ENCODE results near the gene GH2.

DNA sequence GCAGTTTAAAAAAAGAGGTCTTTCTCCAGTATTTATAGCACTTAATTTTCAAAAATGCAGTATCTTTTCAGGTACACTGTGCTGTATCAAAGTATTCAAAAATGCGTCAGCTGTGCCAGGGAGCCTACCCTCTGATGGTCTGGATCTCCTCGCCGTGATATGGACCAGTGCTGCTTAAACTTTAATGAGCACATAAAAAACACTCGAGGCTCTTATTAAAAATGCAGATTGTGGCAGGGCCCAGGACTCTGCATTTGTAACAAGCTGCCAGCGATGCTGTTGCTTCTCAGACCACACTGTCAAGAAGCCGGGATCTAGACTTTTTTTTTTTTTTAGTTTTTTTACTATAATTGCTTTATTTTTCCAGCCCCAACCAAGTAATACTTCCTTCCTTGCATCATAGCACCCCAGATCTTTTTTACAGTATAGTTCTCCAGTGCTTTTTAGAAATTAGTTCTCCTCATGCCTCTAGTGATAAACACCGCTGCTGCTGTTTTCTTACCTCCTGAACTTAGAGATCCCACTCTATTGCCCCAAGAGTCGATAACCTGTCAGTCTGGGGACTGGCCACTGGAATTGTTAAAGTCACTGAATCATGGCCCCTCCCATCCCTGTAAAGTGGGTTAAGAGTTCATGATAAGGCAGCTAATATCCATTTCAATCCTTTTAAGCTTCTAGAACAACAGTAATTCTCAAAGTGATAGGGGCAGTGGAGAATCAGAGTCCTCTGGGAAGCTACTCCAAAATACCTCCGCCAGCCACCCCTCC, 37.6 kb downstream of the GH2 start:
- TF ChIP-seq EZH2 (IDR thresholded peaks at IDR 0.05; ENCODE audit: borderline replicate concordance, insufficient read depth, low read length, poor library complexity, severe bottlenecking), result no peak
- no peak for TF ChIP-seq POLR2AphosphoS5 (IDR thresholded peaks at IDR 0.05)
- TF ChIP-seq, protein P1, sequence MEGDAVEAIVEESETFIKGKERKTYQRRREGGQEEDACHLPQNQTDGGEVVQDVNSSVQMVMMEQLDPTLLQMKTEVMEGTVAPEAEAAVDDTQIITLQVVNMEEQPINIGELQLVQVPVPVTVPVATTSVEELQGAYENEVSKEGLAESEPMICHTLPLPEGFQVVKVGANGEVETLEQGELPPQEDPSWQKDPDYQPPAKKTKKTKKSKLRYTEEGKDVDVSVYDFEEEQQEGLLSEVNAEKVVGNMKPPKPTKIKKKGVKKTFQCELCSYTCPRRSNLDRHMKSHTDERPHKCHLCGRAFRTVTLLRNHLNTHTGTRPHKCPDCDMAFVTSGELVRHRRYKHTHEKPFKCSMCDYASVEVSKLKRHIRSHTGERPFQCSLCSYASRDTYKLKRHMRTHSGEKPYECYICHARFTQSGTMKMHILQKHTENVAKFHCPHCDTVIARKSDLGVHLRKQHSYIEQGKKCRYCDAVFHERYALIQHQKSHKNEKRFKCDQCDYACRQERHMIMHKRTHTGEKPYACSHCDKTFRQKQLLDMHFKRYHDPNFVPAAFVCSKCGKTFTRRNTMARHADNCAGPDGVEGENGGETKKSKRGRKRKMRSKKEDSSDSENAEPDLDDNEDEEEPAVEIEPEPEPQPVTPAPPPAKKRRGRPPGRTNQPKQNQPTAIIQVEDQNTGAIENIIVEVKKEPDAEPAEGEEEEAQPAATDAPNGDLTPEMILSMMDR (IDR thresholded peaks at IDR 0.05; ENCODE audit: poor library complexity, severe bottlenecking), result no peak
- TF ChIP-seq RAD21 (conservative IDR thresholded peaks at IDR 0.05), result no peak
- no peak for TF ChIP-seq EP300 (conservative IDR thresholded peaks at IDR 0.05; ENCODE audit: poor library complexity, severe bottlenecking)
- TF ChIP-seq SMC3 (conservative IDR thresholded peaks at IDR 0.05; ENCODE audit: poor library complexity), result no peak
- TF ChIP-seq TAF1 (IDR thresholded peaks at IDR 0.05; ENCODE audit: low read depth), result no peak

Measured in neural cell (in vitro differentiated cells).